Measurements from ENCODE around the gene CROT. TPM values are rescaled to one million over a fixed set of nuclear protein-coding genes. Genes with fewer than 3 reads are reported as not detected.

The CROT gene
- polyA plus RNA-seq, 3 donors from 2014 or later: 3.9 to 13.2 (median 7.5) TPM

- Mint-ChIP-seq H3K4me1 (no peaks in the 10 kb centered on the region), H3K36me3 (peaks cover 32 to 61% (median 43%) of the 10 kb centered on the region in 3 donors), H3K27me3 (ENCODE audit: low read depth in 3 of 3) (no peaks in the 10 kb centered on the region), H3K27ac (no peak overlapping the region), H3K4me3 (no peak overlapping the region), H3K9me3 (peaks cover 0 to 5% (median under 1%) of the 10 kb centered on the region in 6 donors)
- no peak for DNase-seq
Observed at GRCh38 chr7:87356448-87356847, 11.0 kb downstream of the CROT start.

- no peaks in the 10 kb centered on the region for H3K27me3 Mint-ChIP-seq (ENCODE audit: low read depth in 3 of 3)
- no peak overlapping the region for H3K4me3 Mint-ChIP-seq
- H3K4me1 Mint-ChIP-seq: no peaks in the 10 kb centered on the region
- no peak overlapping the region for H3K27ac Mint-ChIP-seq
- DNase-seq: no peak
- peaks cover 0 to 4% (median 0%) of the 10 kb centered on the region in 6 donors for H3K9me3 Mint-ChIP-seq
- H3K36me3 Mint-ChIP-seq: peaks cover 21 to 36% (median 35%) of the 10 kb centered on the region in 3 donors
Observed at GRCh38 chr7:87359366-87359765, 13.9 kb downstream of the CROT start.

GRCh38 chr7:87361320-87361719 is 15.9 kb downstream of the CROT start:
- peaks cover 10 to 18% (median 17%) of the 10 kb centered on the region in 3 donors for H3K36me3 Mint-ChIP-seq
- H3K9me3 Mint-ChIP-seq: no peaks in the 10 kb centered on the region
- H3K4me1 Mint-ChIP-seq: no peaks in the 10 kb centered on the region
- H3K27me3 Mint-ChIP-seq (ENCODE audit: low read depth in 3 of 3): no peaks in the 10 kb centered on the region
- DNase-seq: no peak
- H3K27ac Mint-ChIP-seq: no peak overlapping the region
- no peak overlapping the region for H3K4me3 Mint-ChIP-seq

GRCh38 chr7:87363342-87363741 is 17.9 kb downstream of the CROT start:
- Mint-ChIP-seq H3K9me3 (no peaks in the 10 kb centered on the region), H3K27me3 (ENCODE audit: low read depth in 3 of 3) (no peaks in the 10 kb centered on the region), H3K4me1 (no peaks in the 10 kb centered on the region), H3K4me3 (no peak overlapping the region), H3K27ac (no peak overlapping the region), H3K36me3 (peaks cover 0 to 13% (median 6%) of the 10 kb centered on the region in 3 donors)
- no peak for DNase-seq

GRCh38 chr7:87364246-87364645 is 18.8 kb downstream of the CROT start:
- H3K27ac Mint-ChIP-seq: no peak overlapping the region

GRCh38 chr7:87369216-87369615 is 23.8 kb downstream of the CROT start:
- peaks cover 10 to 17% (median 12%) of the 10 kb centered on the region in 3 donors for H3K36me3 Mint-ChIP-seq
- H3K9me3 Mint-ChIP-seq: no peaks in the 10 kb centered on the region
- H3K4me3 Mint-ChIP-seq: peak overlapping the region in 4 of 5 donors; percentile 5 to 55 (median 36)
- peak overlapping the region in 5 of 6 donors; percentile 7 to 83 (median 41) for H3K27ac Mint-ChIP-seq
- H3K4me1 Mint-ChIP-seq: peaks cover 0 to 7% of the 10 kb centered on the region in 2 donors
- DNase-seq: peak; percentile 49 to 56 (median 50)
- H3K27me3 Mint-ChIP-seq (ENCODE audit: low read depth in 3 of 3): no peaks in the 10 kb centered on the region

More at GRCh38 chr7:87364246-87364645, 18.8 kb downstream of the CROT start:
- H3K4me3 Mint-ChIP-seq: no peak overlapping the region
- H3K9me3 Mint-ChIP-seq: no peaks in the 10 kb centered on the region
- peaks cover 0 to 4% of the 10 kb centered on the region in 2 donors for H3K4me1 Mint-ChIP-seq
- peaks cover 0 to 7% (median 6%) of the 10 kb centered on the region in 3 donors for H3K36me3 Mint-ChIP-seq
- no peaks in the 10 kb centered on the region for H3K27me3 Mint-ChIP-seq (ENCODE audit: low read depth in 3 of 3)
- DNase-seq: no peak

- Mint-ChIP-seq H3K36me3 (peaks cover 10 to 17% (median 12%) of the 10 kb centered on the region in 3 donors), H3K27ac (peak overlapping the region in 2 of 6 donors; percentile 26 to 58), H3K9me3 (no peaks in the 10 kb centered on the region), H3K27me3 (ENCODE audit: low read depth in 3 of 3) (no peaks in the 10 kb centered on the region), H3K4me3 (no peak overlapping the region), H3K4me1 (peaks cover 0 to 7% of the 10 kb centered on the region in 2 donors)
- no peak for DNase-seq
Observed at GRCh38 chr7:87370660-87371180, 25.3 kb downstream of the CROT start.

- no peak overlapping the region for H3K27ac Mint-ChIP-seq
- H3K36me3 Mint-ChIP-seq: peaks cover 16 to 25% (median 18%) of the 10 kb centered on the region in 3 donors
- H3K4me3 Mint-ChIP-seq: no peak overlapping the region
- no peaks in the 10 kb centered on the region for H3K9me3 Mint-ChIP-seq
- H3K4me1 Mint-ChIP-seq: no peaks in the 10 kb centered on the region
- no peak for DNase-seq
- H3K27me3 Mint-ChIP-seq (ENCODE audit: low read depth in 3 of 3): no peaks in the 10 kb centered on the region
Observed at GRCh38 chr7:87375662-87376435, 30.4 kb downstream of the CROT start.

- no peaks in the 10 kb centered on the region for H3K9me3 Mint-ChIP-seq
- no peaks in the 10 kb centered on the region for H3K4me1 Mint-ChIP-seq
- H3K27ac Mint-ChIP-seq: no peak overlapping the region
- no peak for DNase-seq
- H3K36me3 Mint-ChIP-seq: peaks cover 40 to 51% (median 40%) of the 10 kb centered on the region in 3 donors
- no peak overlapping the region for H3K4me3 Mint-ChIP-seq
- no peaks in the 10 kb centered on the region for H3K27me3 Mint-ChIP-seq (ENCODE audit: low read depth in 3 of 3)
Observed at GRCh38 chr7:87380905-87381304, 35.4 kb downstream of the CROT start.

- H3K4me3 Mint-ChIP-seq: no peak overlapping the region
- peaks cover 46 to 62% (median 60%) of the 10 kb centered on the region in 3 donors for H3K36me3 Mint-ChIP-seq
- no peak for DNase-seq
- H3K27ac Mint-ChIP-seq: no peak overlapping the region
- H3K4me1 Mint-ChIP-seq: peaks cover 7 to 38% of the 10 kb centered on the region in 2 donors
- H3K9me3 Mint-ChIP-seq: no peaks in the 10 kb centered on the region
- no peaks in the 10 kb centered on the region for H3K27me3 Mint-ChIP-seq (ENCODE audit: low read depth in 3 of 3)
Observed at GRCh38 chr7:87391020-87391701, 45.7 kb downstream of the CROT start.

GRCh38 chr7:87395442-87396020 is 50.1 kb downstream of the CROT start:
- H3K36me3 Mint-ChIP-seq: peaks cover 24 to 42% (median 34%) of the 10 kb centered on the region in 3 donors
- peak; percentile 10 to 14 (median 11) for DNase-seq
- peak overlapping the region in 3 of 6 donors; percentile 63 to 71 (median 67) for H3K27ac Mint-ChIP-seq
- no peaks in the 10 kb centered on the region for H3K9me3 Mint-ChIP-seq
- H3K4me1 Mint-ChIP-seq: peaks cover 7 to 38% of the 10 kb centered on the region in 2 donors
- H3K27me3 Mint-ChIP-seq (ENCODE audit: low read depth in 3 of 3): peaks cover 0 to 2% (median 0%) of the 10 kb centered on the region in 3 donors
- peak overlapping the region in 1 of 5 donors; percentile 10 for H3K4me3 Mint-ChIP-seq

GRCh38 chr7:87398446-87398845 is 53.0 kb downstream of the CROT start:
- Mint-ChIP-seq H3K4me1 (peaks cover 4 to 18% of the 10 kb centered on the region in 2 donors), H3K36me3 (peaks cover 16 to 28% (median 18%) of the 10 kb centered on the region in 3 donors), H3K27ac (no peak overlapping the region), H3K4me3 (no peak overlapping the region), H3K9me3 (no peaks in the 10 kb centered on the region), H3K27me3 (ENCODE audit: low read depth in 3 of 3) (peaks cover 0 to 2% (median 0%) of the 10 kb centered on the region in 3 donors)
- no peak for DNase-seq

- Mint-ChIP-seq H3K4me3 (no peak overlapping the region), H3K27ac (no peak overlapping the region)
Observed at GRCh38 chr7:87404674-87405073, 59.2 kb downstream of the CROT start.

More at GRCh38 chr7:87404674-87405073, 59.2 kb downstream of the CROT start:
- H3K27me3 Mint-ChIP-seq (ENCODE audit: low read depth in 3 of 3): peaks cover 0 to 7% (median 0%) of the 10 kb centered on the region in 3 donors
- no peak for DNase-seq
- H3K36me3 Mint-ChIP-seq: peaks cover 0 to 4% (median 3%) of the 10 kb centered on the region in 3 donors
- H3K4me1 Mint-ChIP-seq: no peaks in the 10 kb centered on the region
- no peaks in the 10 kb centered on the region for H3K9me3 Mint-ChIP-seq

All from immature natural killer cell (primary cell).